Endothelial cell of umbilical vein (primary cell): Measurements from ENCODE around the gene DNAH6. TPM values are rescaled to one million over a fixed set of nuclear protein-coding genes. Genes with fewer than 3 reads are reported as not detected.

Experiments used
- BruUV-seq: library from RNA; stranded (reverse); fragments of 400-500 nt; replicated peaks from 2 replicates; lab custom pipeline; 2021; lab: Mats Ljungman, UMichigan
- CTCF ChIA-PET: fragments of 300-600, 350-600 bp; sonication (Branson Sonifier 250); formaldehyde crosslinking; loops from one replicate; lab custom pipeline; 2021; ENCODE audit warnings: antibody characterized with exemption, inconsistent platforms; lab: Charles Lee
- POLR2A ChIA-PET: fragments of 300-600, 350-600 bp; sonication (Branson Sonifier 250); formaldehyde crosslinking; loops from one replicate; lab custom pipeline; 2021; ENCODE audit warnings: antibody characterized with exemption, inconsistent platforms; lab: Charles Lee
- DNase-seq: peaks from one replicate; pipeline ENCODE4 v3.0.0-alpha.2; 2011; ENCODE audit warnings: low read depth, low spot score
- FAIRE-seq: peaks from 2 replicates; lab custom pipeline; 2011; peaks lifted over from hg19 to GRCh38; lab: Jason Lieb, UNC
- H2AFZ ChIP-seq: 2 replicates; pipeline ENCODE4 v1.6.0; 2012; ENCODE audit warnings: low read depth, low read length, control low read depth, inconsistent platforms
- H3K27ac ChIP-seq: 2 replicates; pipeline ENCODE4 v1.5.1; 2011; ENCODE audit warnings: low read depth, mild to moderate bottlenecking, control low read depth, low read length, moderate library complexity; ENCODE audit not compliant: insufficient read depth
- H3K27me3 ChIP-seq, 2 experiments: 2 replicates each; pipeline versions ENCODE4 v1.6.0 to v1.6.1; 2011; ENCODE audit warnings: low read length in 2 of 2, mixed read lengths in 1 of 2; ENCODE audit not compliant: control insufficient read depth in 2 of 2, insufficient read depth in 2 of 2
- H3K36me3 ChIP-seq, 2 experiments: 2 replicates in 1 of 2; 3 replicates in 1 of 2; pipeline ENCODE4 v1.5.1; 2011; ENCODE audit warnings: low read length in 2 of 2, mild to moderate bottlenecking in 1 of 2, moderate library complexity in 1 of 2; ENCODE audit not compliant: control insufficient read depth in 2 of 2, insufficient read depth in 2 of 2; ENCODE audit errors: extremely low read depth in 1 of 2
- H3K4me1 ChIP-seq: 3 replicates; pipeline ENCODE4 v1.5.1; 2011; ENCODE audit warnings: mild to moderate bottlenecking, low read length; ENCODE audit not compliant: control insufficient read depth, insufficient read depth; ENCODE audit errors: extremely low read depth
- H3K4me2 ChIP-seq: 2 replicates; pipeline ENCODE4 v1.6.1; 2011; ENCODE audit warnings: low read length, control low read depth, mixed read lengths; ENCODE audit not compliant: insufficient read depth
- H3K4me3 ChIP-seq, 3 experiments: fragments of 200-600 bp in 1 of 3; sonication (generic), shearing (Covaris generic) in 1 of 3; replicated peaks in 1 of 3; 2 replicates each; pipeline ENCODE4 v1.5.1; 2011 to 2016; ENCODE audit warnings: control low read depth in 3 of 3, low read length in 3 of 3, mild to moderate bottlenecking in 2 of 3, inconsistent platforms in 1 of 3, low read depth in 1 of 3, moderate library complexity in 1 of 3; ENCODE audit not compliant: insufficient read depth in 1 of 3
- H3K79me2 ChIP-seq: 2 replicates; pipeline ENCODE4 v1.6.0; 2012; ENCODE audit warnings: low read length, inconsistent platforms; ENCODE audit not compliant: control insufficient read depth, insufficient read depth
- H3K9ac ChIP-seq: replicated peaks from 2 replicates; pipeline ENCODE3; 2011; ENCODE audit warnings: low read length, control low read depth; ENCODE audit not compliant: insufficient read depth; ENCODE audit errors: extremely low read depth
- H3K9me1 ChIP-seq: replicated peaks from 3 replicates; pipeline ENCODE4 v1.6.0; 2011; ENCODE audit warnings: mild to moderate bottlenecking, low read length; ENCODE audit not compliant: control insufficient read depth, insufficient read depth; ENCODE audit errors: extremely low read depth
- H3K9me3 ChIP-seq: replicated peaks from 2 replicates; pipeline ENCODE4 v1.5.1; 2012; ENCODE audit warnings: low read length, inconsistent platforms; ENCODE audit not compliant: control insufficient read depth, insufficient read depth
- H4K20me1 ChIP-seq: replicated peaks from 2 replicates; pipeline ENCODE3; 2011; ENCODE audit warnings: mild to moderate bottlenecking, low read length; ENCODE audit not compliant: control insufficient read depth, insufficient read depth; ENCODE audit errors: extremely low read depth
- EZH2 ChIP-seq: IDR thresholded peaks from 2 replicates; pipeline ENCODE4 v1.6.1; 2012; ENCODE audit warnings: borderline replicate concordance, low read depth, mild to moderate bottlenecking, moderate library complexity, low read length, inconsistent platforms; ENCODE audit not compliant: severe bottlenecking
- FOS ChIP-seq: IDR thresholded peaks from 2 replicates; pipeline ENCODE4 v1.6.1; 2011; ENCODE audit warnings: mild to moderate bottlenecking, low read length, moderate library complexity, borderline replicate concordance; ENCODE audit not compliant: insufficient read depth
- GATA2 ChIP-seq: IDR thresholded peaks from 2 replicates; pipeline ENCODE4 v1.7.0; 2011; ENCODE audit warnings: low read depth, mild to moderate bottlenecking, moderate library complexity, mixed read lengths, low read length; ENCODE audit not compliant: insufficient read length, insufficient read depth
- JUN ChIP-seq: IDR thresholded peaks from 2 replicates; pipeline ENCODE4 v1.6.1; 2011; ENCODE audit warnings: borderline replicate concordance, low read depth; ENCODE audit not compliant: insufficient read length, insufficient read depth
- MYC ChIP-seq: IDR thresholded peaks from one replicate; pipeline ENCODE4 v1.6.1; 2011; ENCODE audit warnings: mild to moderate bottlenecking, low read depth, low read length
- POLR2A ChIP-seq: IDR thresholded peaks from 2 replicates; pipeline ENCODE4 v1.6.1; 2012; ENCODE audit warnings: low read depth, mild to moderate bottlenecking, control low read depth, low read length
- POLR2AphosphoS5 ChIP-seq: IDR thresholded peaks from 2 replicates; pipeline ENCODE4 v1.6.1; 2012; ENCODE audit warnings: low read depth, mild to moderate bottlenecking, control low read depth, low read length, moderate library complexity; ENCODE audit not compliant: insufficient read depth
- dilution Hi-C: fragments of 300-500 bp; cut with MboI; formaldehyde crosslinking; loops from one replicate; pipeline ENCODE4 v1.15.0; 2019; ENCODE audit warnings: low sequenced_read_pairs; ENCODE audit not compliant: extremely low pct_ligation_motif_present
- intact Hi-C: fragments of 100-400 bp; cut with micrococcal nuclease; formaldehyde crosslinking; loops from one replicate; pipeline ENCODE4 v1.10.0; 2022
- polyA plus RNA-seq, 4 experiments: library from polyadenylated mRNA; depleted of rRNA in 3 of 4; stranded (reverse) in 3 of 4; unstranded in 1 of 4; fragments of >200 nt; gene quantifications; 2 replicates each; pipeline versions ENCODE4 v1.2.1 to v1.2.3, GENCODE V29; 2011 to 2012; ENCODE audit warnings: missing spikeins in 1 of 4
- total RNA-seq: library from RNA; stranded (reverse); gene quantifications from 2 replicates; pipeline ENCODE4 v1.2.3, GENCODE V29; 2021
- TF ChIP-seq, protein P1 (sequence below), 2 donors: IDR thresholded peaks; 1 replicate in 1 of 2; 2 replicates in 1 of 2; pipeline ENCODE4 v1.5.1; 2011; ENCODE audit warnings: low read length in 2 of 2, mild to moderate bottlenecking in 2 of 2, moderate library complexity in 2 of 2, control low read depth in 1 of 2, inconsistent platforms in 1 of 2, low read depth in 1 of 2; ENCODE audit not compliant: insufficient read depth in 1 of 2; ENCODE audit errors: extremely low read depth in 1 of 2
- TF ChIP-seq, protein P2 (sequence below): IDR thresholded peaks from 2 replicates; pipeline ENCODE4 v1.6.1; 2011; ENCODE audit not compliant: insufficient read depth, insufficient read length

DNAH6 gene
- total and polyA plus RNA-seq, 2 donors (not counting 3 experiments of a cell fraction or from before 2014, with no cell fraction given): 0.24 TPM; not detected in 1

- no peaks in the 10 kb centered on the region for H3K9me1 ChIP-seq
- TF ChIP-seq POLR2AphosphoS5 (no peak), FOS (no peak), EZH2 (no peak), JUN (no peak), GATA2 (no peak), MYC (no peak), POLR2A (no peak)
- TF ChIP-seq, protein P1, sequence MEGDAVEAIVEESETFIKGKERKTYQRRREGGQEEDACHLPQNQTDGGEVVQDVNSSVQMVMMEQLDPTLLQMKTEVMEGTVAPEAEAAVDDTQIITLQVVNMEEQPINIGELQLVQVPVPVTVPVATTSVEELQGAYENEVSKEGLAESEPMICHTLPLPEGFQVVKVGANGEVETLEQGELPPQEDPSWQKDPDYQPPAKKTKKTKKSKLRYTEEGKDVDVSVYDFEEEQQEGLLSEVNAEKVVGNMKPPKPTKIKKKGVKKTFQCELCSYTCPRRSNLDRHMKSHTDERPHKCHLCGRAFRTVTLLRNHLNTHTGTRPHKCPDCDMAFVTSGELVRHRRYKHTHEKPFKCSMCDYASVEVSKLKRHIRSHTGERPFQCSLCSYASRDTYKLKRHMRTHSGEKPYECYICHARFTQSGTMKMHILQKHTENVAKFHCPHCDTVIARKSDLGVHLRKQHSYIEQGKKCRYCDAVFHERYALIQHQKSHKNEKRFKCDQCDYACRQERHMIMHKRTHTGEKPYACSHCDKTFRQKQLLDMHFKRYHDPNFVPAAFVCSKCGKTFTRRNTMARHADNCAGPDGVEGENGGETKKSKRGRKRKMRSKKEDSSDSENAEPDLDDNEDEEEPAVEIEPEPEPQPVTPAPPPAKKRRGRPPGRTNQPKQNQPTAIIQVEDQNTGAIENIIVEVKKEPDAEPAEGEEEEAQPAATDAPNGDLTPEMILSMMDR (IDR thresholded peaks at IDR 0.05; ENCODE audit: extremely low read depth in 1 of 2, insufficient read depth in 1 of 2, low read depth in 1 of 2, low read length in 2 of 2): no peak
- TF ChIP-seq, protein P2, sequence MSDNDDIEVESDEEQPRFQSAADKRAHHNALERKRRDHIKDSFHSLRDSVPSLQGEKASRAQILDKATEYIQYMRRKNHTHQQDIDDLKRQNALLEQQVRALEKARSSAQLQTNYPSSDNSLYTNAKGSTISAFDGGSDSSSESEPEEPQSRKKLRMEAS: no peak
- no peaks in the 10 kb centered on the region for H3K79me2 ChIP-seq
- no peaks in the 10 kb centered on the region for H3K9me3 ChIP-seq
- no peaks in the 10 kb centered on the region for H3K27me3 ChIP-seq
- BruUV-seq: no TSS peak
- ChIA-PET POLR2A (no interaction called here), CTCF (no interaction called here)
- intact Hi-C loops (no loop called here), dilution Hi-C loops (no loop called here)
- no peak overlapping the region for H3K4me2 ChIP-seq
- no peak overlapping the region for H3K27ac ChIP-seq
- no peak overlapping the region for H3K9ac ChIP-seq
- H3K4me3 ChIP-seq: no peak overlapping the region
- no peaks in the 10 kb centered on the region for H4K20me1 ChIP-seq
- no peaks in the 10 kb centered on the region for H3K36me3 ChIP-seq
- FAIRE-seq (no peak), DNase-seq (no peak)
- no peaks in the 10 kb centered on the region for H3K4me1 ChIP-seq
- no peak overlapping the region for H2AFZ ChIP-seq
Measured at GRCh38 chr2:84703831-84704230, 187.5 kb downstream of the DNAH6 start.
